Urinary bladder (tissue), 4 donors: ENCODE measurements around the gene FGFBP1. TPM values are rescaled to one million over a fixed set of nuclear protein-coding genes. Genes with fewer than 3 reads are reported as not detected.

Experiments used
- DNase-seq: peaks from one replicate; pipeline ENCODE4 v3.0.0-alpha.2; 2015; ENCODE audit errors: extremely low spot score
- H3K27ac ChIP-seq: one replicate; pipeline ENCODE4 v1.5.1; 2013; ENCODE audit warnings: low read depth, mild to moderate bottlenecking, moderate library complexity
- H3K36me3 ChIP-seq: one replicate; pipeline ENCODE4 v1.6.1; 2013; ENCODE audit warnings: mild to moderate bottlenecking, moderate library complexity; ENCODE audit not compliant: insufficient read depth
- H3K4me1 ChIP-seq: one replicate; pipeline ENCODE4 v1.6.1; 2013; ENCODE audit warnings: mild to moderate bottlenecking, moderate library complexity; ENCODE audit not compliant: insufficient read depth
- H3K4me3 ChIP-seq: one replicate; pipeline ENCODE4 v1.5.1; 2013; ENCODE audit warnings: low read depth, low read length
- WGBS: extraction: QIAGEN DNeasy Blood & Tissue Kit; methylation state at CpG from one replicate; pipeline ENCODE4 v1.1.7; 2013; 5-methylcytosine and 5-hydroxymethylcytosine counted together
- polyA plus RNA-seq: library from polyadenylated mRNA; stranded (reverse); fragments of 200-250 nt; gene quantifications from one replicate; pipeline ENCODE4 v1.2.3, GENCODE V29; 2013
- total RNA-seq: library from RNA; depleted of rRNA; stranded (reverse); fragments of >200 nt; gene quantifications from one replicate; pipeline ENCODE4 v1.2.3, GENCODE V29; 2014
- donor health status: healthy with polysubstance abuse.
- donor health status: healthy.

Gene FGFBP1
- total and polyA plus RNA-seq, 2 donors, result 0.16 TPM; not detected in 1

DNA sequence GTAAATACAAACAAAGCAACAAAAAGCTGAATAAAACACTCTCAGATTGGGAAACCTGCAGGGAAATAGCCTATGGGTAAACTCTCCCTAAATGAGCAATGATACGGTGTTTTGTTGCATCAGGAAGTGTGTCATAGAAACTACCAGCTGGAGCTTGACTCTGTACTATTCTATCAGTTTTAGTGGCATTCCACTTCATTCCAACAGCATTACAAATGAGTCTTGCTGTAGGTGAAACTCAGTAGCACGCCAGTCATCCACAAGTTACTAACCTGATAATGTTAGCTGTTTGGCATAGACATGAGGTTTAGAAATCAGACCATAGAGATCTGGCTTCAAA, 24.9 kb downstream of the FGFBP1 start:
- no peak for DNase-seq
- H3K36me3 ChIP-seq, result no peaks in the 10 kb centered on the region
- H3K27ac ChIP-seq, result no peak overlapping the region
- H3K4me1 ChIP-seq, result no peaks in the 10 kb centered on the region
- WGBS, result 62% methylated on average over 2 of the region's 2 CpGs
- no peak overlapping the region for H3K4me3 ChIP-seq

DNA sequence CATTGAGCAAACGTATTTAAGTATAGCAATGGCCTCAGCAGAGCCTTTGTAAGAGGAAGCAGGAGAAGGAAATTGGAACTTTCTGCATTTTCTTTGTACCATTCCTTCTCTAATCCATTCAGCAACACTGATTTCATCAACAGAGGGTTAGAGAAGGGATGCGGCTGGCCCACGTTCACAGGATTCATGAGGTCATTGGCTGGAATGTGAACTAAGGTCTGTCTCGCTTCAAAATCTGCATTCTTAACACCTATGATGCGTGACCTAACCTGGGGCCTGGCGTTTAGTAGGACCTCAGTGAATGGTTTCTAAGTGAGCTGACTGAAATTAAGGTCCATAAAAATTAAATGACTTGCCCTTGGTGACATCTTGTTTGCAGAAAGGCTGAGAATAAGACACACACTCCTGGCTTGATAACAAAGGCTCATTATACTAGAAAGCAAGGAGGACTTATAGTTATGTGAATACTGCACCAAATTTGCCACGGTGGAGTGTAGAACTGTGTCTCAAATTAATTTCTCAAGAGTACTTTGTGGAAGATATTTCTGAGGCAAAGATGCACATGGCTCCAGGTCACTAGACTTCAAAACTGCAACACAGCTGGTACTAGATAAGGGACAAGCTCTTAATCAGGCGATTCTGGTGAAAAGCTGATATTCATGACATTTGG, 25.4 kb downstream of the FGFBP1 start:
- H3K27ac ChIP-seq, result no peak overlapping the region
- 48% methylated on average over 8 of the region's 8 CpGs for WGBS
- H3K36me3 ChIP-seq, result no peaks in the 10 kb centered on the region
- no peaks in the 10 kb centered on the region for H3K4me1 ChIP-seq
- no peak overlapping the region for H3K4me3 ChIP-seq
- DNase-seq, result no peak

DNA sequence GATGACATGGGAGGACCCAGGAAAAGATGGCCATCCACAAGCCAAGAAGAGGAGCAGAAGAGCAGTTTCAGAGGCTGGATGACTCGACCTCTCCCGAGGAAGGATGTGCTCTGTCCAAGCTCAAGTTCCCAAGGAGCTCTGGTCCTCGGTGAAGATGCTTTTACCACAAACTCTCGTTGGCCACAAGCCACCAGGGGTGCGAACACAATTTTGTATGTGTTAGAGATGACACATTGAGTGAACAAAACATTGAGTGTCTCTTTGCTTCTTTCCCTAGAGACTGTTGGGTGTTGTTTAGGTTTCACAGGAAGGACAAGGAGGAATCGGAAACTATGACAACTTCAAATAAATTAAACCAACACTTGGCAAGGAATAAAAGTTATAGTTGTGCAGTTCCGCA, 26.3 kb downstream of the FGFBP1 start:
- Histone ChIP-seq H3K4me3 (no peak overlapping the region), H3K27ac (no peak overlapping the region), H3K4me1 (no peaks in the 10 kb centered on the region), H3K36me3 (no peaks in the 10 kb centered on the region)
- 51% methylated on average over 7 of the region's 7 CpGs for WGBS
- DNase-seq, result no peak

DNA sequence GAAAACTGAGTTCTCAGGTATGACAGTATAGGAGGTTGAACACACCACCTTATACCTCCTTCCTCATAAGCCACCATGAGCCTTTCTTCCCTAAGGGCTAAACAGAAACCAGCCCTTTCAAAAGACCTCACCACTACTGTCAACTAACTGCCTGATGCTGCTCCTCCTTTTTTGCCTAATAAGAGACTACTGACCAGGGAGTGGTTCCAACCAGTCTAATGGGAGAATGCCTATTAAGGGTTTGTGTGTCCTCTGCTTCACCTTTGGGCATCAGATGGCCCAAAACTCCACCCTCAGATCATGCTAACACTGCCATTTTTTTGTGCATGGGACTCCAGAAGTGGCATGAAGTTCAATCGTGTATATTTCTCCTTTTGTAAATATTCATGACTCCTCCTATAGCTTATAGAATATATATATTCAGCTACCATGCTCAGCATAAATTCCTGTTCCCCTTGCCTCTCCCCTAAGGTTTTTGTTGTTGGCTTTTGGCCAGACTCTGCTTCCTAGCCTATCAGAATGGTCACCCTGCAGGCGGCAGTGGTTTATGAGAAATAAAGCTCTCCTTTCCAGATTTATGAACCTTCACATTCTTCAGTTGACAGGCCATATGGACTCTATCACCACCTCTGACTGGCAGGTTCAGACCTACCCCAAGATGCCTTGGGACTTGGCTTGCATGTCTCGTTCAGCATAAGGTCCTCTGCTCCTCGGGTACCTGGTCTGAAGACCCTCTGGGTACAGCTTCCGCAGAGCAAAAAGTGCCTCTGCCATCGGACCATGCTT, 28.2 kb downstream of the FGFBP1 start:
- Histone ChIP-seq H3K27ac (no peak overlapping the region), H3K36me3 (no peaks in the 10 kb centered on the region), H3K4me3 (no peak overlapping the region), H3K4me1 (no peaks in the 10 kb centered on the region)
- WGBS, result 60% methylated on average over 6 of the region's 6 CpGs
- DNase-seq, result no peak

DNA sequence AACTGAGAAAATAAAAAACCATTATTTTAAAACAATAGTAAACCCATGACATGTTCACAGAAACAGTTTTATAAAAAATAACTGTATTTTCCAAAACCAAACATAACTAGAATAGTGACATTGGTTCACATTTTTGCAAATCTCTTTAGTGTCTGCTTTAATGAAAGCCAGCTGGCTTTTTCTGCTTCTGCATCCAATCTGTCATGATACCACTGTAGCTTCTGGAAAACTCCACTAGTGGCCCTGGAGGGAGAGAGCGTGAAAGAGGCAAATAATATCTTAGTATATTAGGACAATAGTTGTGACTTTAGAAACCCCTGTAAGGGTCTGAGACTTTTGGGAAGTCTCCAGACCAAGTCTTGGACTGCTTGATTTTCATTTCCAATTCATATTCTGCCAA, 31.1 kb downstream of the FGFBP1 start:
- no peak overlapping the region for H3K27ac ChIP-seq
- 72% methylated on average over 1 of the region's 1 CpG for WGBS

DNA sequence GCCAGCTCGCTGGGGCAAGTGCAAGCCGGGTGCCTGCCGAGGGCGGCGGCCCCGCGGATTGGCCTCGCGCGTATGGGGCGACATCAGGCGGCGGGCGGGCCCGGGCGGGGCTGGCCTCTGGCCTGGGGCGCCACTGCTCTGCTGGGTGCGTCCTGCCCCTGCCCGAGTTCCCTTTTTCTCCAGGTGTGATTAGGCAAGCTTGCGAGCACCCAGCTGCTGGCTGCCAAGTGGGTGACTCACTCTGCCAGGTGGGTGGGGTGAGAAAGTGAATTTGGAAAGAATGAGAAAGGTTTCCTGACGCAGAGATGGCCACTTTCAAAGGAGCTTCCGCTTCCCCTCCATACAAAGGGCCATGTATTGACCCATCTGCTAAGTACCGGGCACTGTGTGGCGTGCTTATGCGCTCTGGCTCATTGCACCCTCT, 32.5 kb downstream of the FGFBP1 start:
- WGBS, result 64% methylated on average over 25 of the region's 25 CpGs
- Histone ChIP-seq H3K27ac (no peak overlapping the region), H3K4me3 (no peak overlapping the region), H3K36me3 (no peaks in the 10 kb centered on the region), H3K4me1 (no peaks in the 10 kb centered on the region)
- no peak for DNase-seq

More for the DNA sequence above, 31.1 kb downstream of the FGFBP1 start:
- Histone ChIP-seq H3K36me3 (no peaks in the 10 kb centered on the region), H3K4me1 (no peaks in the 10 kb centered on the region), H3K4me3 (no peak overlapping the region)
- no peak for DNase-seq

DNA sequence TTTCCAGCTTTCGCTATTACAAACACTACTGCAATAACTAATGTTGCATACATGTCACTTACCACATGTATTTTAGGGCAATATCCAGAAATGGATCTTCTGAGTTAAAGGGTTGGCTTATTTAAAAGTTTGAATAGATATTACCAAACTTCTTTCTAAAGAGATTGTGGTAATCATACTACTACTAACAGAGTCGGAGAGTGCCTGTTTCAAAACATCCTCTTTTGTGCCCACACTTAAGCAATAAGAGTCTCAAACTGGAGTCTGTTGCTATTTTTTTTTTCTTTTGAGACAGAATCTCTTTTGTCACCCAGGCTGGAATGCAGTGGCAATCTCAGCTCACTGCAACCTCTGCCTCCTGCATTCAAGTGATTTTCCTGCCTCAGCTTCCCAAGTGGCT, 35.8 kb downstream of the FGFBP1 start:
- H3K4me3 ChIP-seq, result no peak overlapping the region
- no peaks in the 10 kb centered on the region for H3K4me1 ChIP-seq
- no peak for DNase-seq
- WGBS, result 88% methylated on average over 2 of the region's 2 CpGs
- no peak overlapping the region for H3K27ac ChIP-seq
- no peaks in the 10 kb centered on the region for H3K36me3 ChIP-seq

DNA sequence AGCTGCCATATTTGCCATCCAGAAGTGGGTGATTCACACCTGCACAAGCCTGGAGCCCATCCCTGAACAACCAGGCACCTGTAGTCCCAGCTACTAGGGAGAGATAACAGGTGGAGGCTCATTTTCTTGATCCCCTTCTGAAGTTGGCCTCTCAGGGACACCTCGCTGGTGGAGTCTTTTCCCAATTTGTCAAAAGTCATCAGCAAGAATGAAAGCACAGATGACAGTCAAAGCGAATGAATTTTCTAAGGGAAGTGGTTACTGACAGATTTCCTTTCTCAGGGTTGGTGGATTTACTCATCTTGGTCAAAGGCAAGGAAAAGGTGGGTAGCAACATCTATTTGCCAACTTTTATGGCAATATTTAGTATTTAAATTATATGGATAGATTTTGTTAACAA, 36.5 kb downstream of the FGFBP1 start:
- no peak for DNase-seq
- H3K27ac ChIP-seq, result no peak overlapping the region
- no peak overlapping the region for H3K4me3 ChIP-seq
- no peaks in the 10 kb centered on the region for H3K4me1 ChIP-seq
- WGBS, result 81% methylated on average over 2 of the region's 2 CpGs
- H3K36me3 ChIP-seq, result no peaks in the 10 kb centered on the region

DNA sequence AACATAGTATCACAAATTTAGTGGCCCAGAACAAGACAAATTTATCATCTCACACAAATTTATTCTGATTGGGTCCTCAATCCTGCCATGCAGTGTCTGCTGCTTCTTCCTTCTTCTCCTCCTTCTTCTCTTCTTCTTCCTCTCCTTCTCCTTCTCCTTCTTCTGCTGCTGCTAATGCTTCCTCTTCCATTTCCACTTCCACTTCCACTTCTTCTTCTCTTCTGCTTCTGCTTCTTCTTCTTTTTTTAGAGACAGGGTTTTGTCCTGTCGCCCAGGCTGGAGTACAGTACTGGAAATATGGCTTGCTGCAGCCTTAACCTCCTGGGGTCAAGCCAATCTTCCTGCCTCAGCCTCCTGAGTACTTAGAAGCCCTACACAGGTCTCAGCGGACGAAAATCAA, 37.5 kb downstream of the FGFBP1 start:
- Histone ChIP-seq H3K36me3 (no peaks in the 10 kb centered on the region), H3K4me3 (no peak overlapping the region), H3K27ac (no peak overlapping the region), H3K4me1 (no peaks in the 10 kb centered on the region)
- no peak for DNase-seq
- WGBS, result 87% methylated on average over 3 of the region's 3 CpGs

DNA sequence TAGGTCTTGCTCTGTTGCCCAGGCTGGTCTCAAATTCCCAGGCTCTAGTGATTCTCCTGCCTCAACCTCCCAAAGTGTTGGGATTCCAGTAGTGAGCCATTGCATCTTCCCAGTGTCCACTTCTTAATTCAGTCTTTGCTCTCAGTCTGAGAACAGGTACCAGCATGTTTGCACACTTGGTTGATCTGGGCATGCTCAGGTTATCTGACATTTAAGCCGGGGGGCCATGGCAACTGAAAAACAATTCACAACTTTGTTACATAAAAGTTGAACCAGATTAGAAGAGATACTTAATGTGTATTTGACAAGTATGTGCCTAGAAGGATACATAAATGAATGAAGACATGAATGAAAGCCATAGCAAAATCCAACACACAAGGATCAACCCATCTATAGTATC, 39.0 kb downstream of the FGFBP1 start:
- DNase-seq, result no peak
- Histone ChIP-seq H3K4me1 (no peaks in the 10 kb centered on the region), H3K27ac (no peak overlapping the region), H3K36me3 (no peaks in the 10 kb centered on the region), H3K4me3 (no peak overlapping the region)
- 88% methylated on average over 1 of the region's 1 CpG for WGBS

DNA sequence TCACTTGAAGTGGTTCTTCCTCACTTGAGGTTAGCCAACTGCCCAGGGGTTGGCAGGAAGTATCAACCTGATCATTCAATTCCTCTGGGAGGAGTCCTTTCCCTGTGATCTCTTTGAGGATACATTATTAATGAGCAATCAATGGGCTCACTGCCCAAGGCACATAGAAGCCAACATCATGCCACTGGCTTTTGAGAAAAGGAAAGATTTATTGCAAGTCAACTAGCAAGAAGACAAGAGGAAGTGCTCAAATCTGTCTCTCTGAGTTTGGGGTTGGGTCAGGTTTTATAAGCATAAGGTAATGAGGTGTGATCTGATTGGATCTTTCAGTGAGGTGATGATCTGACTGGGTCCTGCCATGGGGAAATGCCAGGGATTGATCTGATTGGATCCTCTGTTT, 39.6 kb downstream of the FGFBP1 start:
- Histone ChIP-seq H3K27ac (no peak overlapping the region), H3K4me1 (no peaks in the 10 kb centered on the region), H3K36me3 (no peaks in the 10 kb centered on the region), H3K4me3 (no peak overlapping the region)
- DNase-seq, result no peak

DNA sequence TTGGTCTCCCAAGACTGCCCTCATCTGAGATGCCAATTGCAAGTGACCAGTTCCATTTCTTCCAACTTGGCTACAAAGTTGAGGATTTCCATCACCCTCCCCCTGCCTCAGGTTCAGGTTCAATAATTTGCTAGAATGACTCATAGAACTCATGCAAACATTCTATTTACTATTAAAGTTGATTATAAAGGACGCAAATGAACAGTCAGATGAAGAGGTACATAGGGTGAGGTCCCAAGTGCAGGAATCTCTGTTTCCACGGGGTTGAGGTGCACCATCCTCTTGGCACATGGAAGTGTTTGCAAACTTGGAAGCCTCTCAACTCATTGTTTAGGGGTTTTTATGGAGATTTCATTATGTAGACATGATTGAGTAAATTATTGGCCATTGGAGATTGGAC, 41.0 kb downstream of the FGFBP1 start:
- Histone ChIP-seq H3K4me1 (no peaks in the 10 kb centered on the region), H3K27ac (no peak overlapping the region), H3K4me3 (no peak overlapping the region), H3K36me3 (no peaks in the 10 kb centered on the region)
- WGBS, result 85% methylated on average over 2 of the region's 2 CpGs
- DNase-seq, result no peak

DNA sequence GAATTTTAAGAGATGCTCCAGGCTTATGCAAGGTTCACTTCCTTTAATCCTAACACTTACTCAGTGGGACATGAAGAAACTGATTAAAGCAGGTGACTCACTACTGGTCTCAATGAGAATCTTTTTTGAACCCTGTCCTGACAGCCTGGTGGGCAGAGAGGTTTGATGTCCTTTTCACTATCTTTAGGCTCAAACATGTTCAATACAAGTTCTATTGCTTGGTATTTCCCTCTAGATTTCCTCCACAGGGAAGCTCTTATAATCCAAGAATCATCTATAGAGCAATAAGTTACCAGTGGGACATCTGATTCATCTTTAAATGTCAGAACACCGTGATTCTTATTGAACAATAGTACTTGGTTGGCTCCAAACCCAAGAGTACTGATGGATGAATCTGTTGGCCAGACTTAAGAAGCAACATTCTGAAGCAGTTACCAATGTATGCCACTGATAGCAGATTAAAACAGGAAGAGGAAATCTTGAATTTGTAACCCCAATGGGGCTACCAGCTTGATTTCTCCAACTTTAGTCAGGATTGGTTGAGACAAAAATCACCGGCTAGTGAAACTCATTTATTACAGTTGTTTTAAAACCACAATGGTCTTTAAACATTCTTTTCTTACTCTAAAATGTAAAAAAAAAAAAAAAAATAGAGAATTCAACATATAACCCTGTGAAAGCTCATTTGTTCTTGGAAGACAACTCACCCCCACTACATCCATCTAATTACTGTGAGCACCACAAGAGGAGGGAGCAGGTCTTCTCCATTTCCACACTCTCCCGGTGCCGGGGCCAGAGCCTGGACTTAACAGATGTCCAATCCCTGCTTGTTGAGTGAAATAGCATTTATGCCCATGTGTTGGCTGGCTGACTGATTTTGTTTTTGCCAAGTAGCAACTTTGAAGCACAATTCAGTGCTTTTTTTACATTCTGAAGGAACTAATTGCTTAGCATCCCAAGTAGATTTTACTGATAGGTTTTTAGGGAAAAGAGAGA, 43.3 kb downstream of the FGFBP1 start:
- WGBS, result 79% methylated on average over 4 of the region's 4 CpGs
- Histone ChIP-seq H3K4me1 (no peaks in the 10 kb centered on the region), H3K27ac (no peak overlapping the region), H3K4me3 (no peak overlapping the region), H3K36me3 (no peaks in the 10 kb centered on the region)
- no peak for DNase-seq
